Endothelial cell of umbilical vein (primary cell): Measurements from ENCODE around the gene TIAM1. TPM values are rescaled to one million over a fixed set of nuclear protein-coding genes. Genes with fewer than 3 reads are reported as not detected.

Experiments
- BruUV-seq: library from RNA; stranded (reverse); fragments of 400-500 nt; replicated peaks from 2 replicates; lab custom pipeline; 2021; lab: Mats Ljungman, UMichigan
- CTCF ChIA-PET: fragments of 300-600, 350-600 bp; sonication (Branson Sonifier 250); formaldehyde crosslinking; loops from one replicate; lab custom pipeline; 2021; ENCODE audit warnings: antibody characterized with exemption, inconsistent platforms; lab: Charles Lee
- POLR2A ChIA-PET: fragments of 300-600, 350-600 bp; sonication (Branson Sonifier 250); formaldehyde crosslinking; loops from one replicate; lab custom pipeline; 2021; ENCODE audit warnings: antibody characterized with exemption, inconsistent platforms; lab: Charles Lee
- DNase-seq: peaks from one replicate; pipeline ENCODE4 v3.0.0-alpha.2; 2011; ENCODE audit warnings: low read depth, low spot score
- FAIRE-seq: peaks from 2 replicates; lab custom pipeline; 2011; peaks lifted over from hg19 to GRCh38; lab: Jason Lieb, UNC
- H2AFZ ChIP-seq: 2 replicates; pipeline ENCODE4 v1.6.0; 2012; ENCODE audit warnings: low read depth, low read length, control low read depth, inconsistent platforms
- H3K27ac ChIP-seq: 2 replicates; pipeline ENCODE4 v1.5.1; 2011; ENCODE audit warnings: low read depth, mild to moderate bottlenecking, control low read depth, low read length, moderate library complexity; ENCODE audit not compliant: insufficient read depth
- H3K27me3 ChIP-seq, 2 experiments: 2 replicates each; pipeline versions ENCODE4 v1.6.0 to v1.6.1; 2011; ENCODE audit warnings: low read length in 2 of 2, mixed read lengths in 1 of 2; ENCODE audit not compliant: control insufficient read depth in 2 of 2, insufficient read depth in 2 of 2
- H3K36me3 ChIP-seq, 2 experiments: 2 replicates in 1 of 2; 3 replicates in 1 of 2; pipeline ENCODE4 v1.5.1; 2011; ENCODE audit warnings: low read length in 2 of 2, mild to moderate bottlenecking in 1 of 2, moderate library complexity in 1 of 2; ENCODE audit not compliant: control insufficient read depth in 2 of 2, insufficient read depth in 2 of 2; ENCODE audit errors: extremely low read depth in 1 of 2
- H3K4me1 ChIP-seq: 3 replicates; pipeline ENCODE4 v1.5.1; 2011; ENCODE audit warnings: mild to moderate bottlenecking, low read length; ENCODE audit not compliant: control insufficient read depth, insufficient read depth; ENCODE audit errors: extremely low read depth
- H3K4me2 ChIP-seq: 2 replicates; pipeline ENCODE4 v1.6.1; 2011; ENCODE audit warnings: low read length, control low read depth, mixed read lengths; ENCODE audit not compliant: insufficient read depth
- H3K4me3 ChIP-seq, 3 experiments: fragments of 200-600 bp in 1 of 3; sonication (generic), shearing (Covaris generic) in 1 of 3; replicated peaks in 1 of 3; 2 replicates each; pipeline ENCODE4 v1.5.1; 2011 to 2016; ENCODE audit warnings: control low read depth in 3 of 3, low read length in 3 of 3, mild to moderate bottlenecking in 2 of 3, inconsistent platforms in 1 of 3, low read depth in 1 of 3, moderate library complexity in 1 of 3; ENCODE audit not compliant: insufficient read depth in 1 of 3
- H3K79me2 ChIP-seq: 2 replicates; pipeline ENCODE4 v1.6.0; 2012; ENCODE audit warnings: low read length, inconsistent platforms; ENCODE audit not compliant: control insufficient read depth, insufficient read depth
- H3K9ac ChIP-seq: replicated peaks from 2 replicates; pipeline ENCODE3; 2011; ENCODE audit warnings: low read length, control low read depth; ENCODE audit not compliant: insufficient read depth; ENCODE audit errors: extremely low read depth
- H3K9me1 ChIP-seq: replicated peaks from 3 replicates; pipeline ENCODE4 v1.6.0; 2011; ENCODE audit warnings: mild to moderate bottlenecking, low read length; ENCODE audit not compliant: control insufficient read depth, insufficient read depth; ENCODE audit errors: extremely low read depth
- H3K9me3 ChIP-seq: replicated peaks from 2 replicates; pipeline ENCODE4 v1.5.1; 2012; ENCODE audit warnings: low read length, inconsistent platforms; ENCODE audit not compliant: control insufficient read depth, insufficient read depth
- H4K20me1 ChIP-seq: replicated peaks from 2 replicates; pipeline ENCODE3; 2011; ENCODE audit warnings: mild to moderate bottlenecking, low read length; ENCODE audit not compliant: control insufficient read depth, insufficient read depth; ENCODE audit errors: extremely low read depth
- CTCF ChIP-seq, 2 donors: IDR thresholded peaks; 1 replicate in 1 of 2; 2 replicates in 1 of 2; pipeline ENCODE4 v1.5.1; 2011; ENCODE audit warnings: low read length in 2 of 2, mild to moderate bottlenecking in 2 of 2, moderate library complexity in 2 of 2, control low read depth in 1 of 2, inconsistent platforms in 1 of 2, low read depth in 1 of 2; ENCODE audit not compliant: insufficient read depth in 1 of 2; ENCODE audit errors: extremely low read depth in 1 of 2
- EZH2 ChIP-seq: IDR thresholded peaks from 2 replicates; pipeline ENCODE4 v1.6.1; 2012; ENCODE audit warnings: borderline replicate concordance, low read depth, mild to moderate bottlenecking, moderate library complexity, low read length, inconsistent platforms; ENCODE audit not compliant: severe bottlenecking
- FOS ChIP-seq: IDR thresholded peaks from 2 replicates; pipeline ENCODE4 v1.6.1; 2011; ENCODE audit warnings: mild to moderate bottlenecking, low read length, moderate library complexity, borderline replicate concordance; ENCODE audit not compliant: insufficient read depth
- GATA2 ChIP-seq: IDR thresholded peaks from 2 replicates; pipeline ENCODE4 v1.7.0; 2011; ENCODE audit warnings: low read depth, mild to moderate bottlenecking, moderate library complexity, mixed read lengths, low read length; ENCODE audit not compliant: insufficient read length, insufficient read depth
- JUN ChIP-seq: IDR thresholded peaks from 2 replicates; pipeline ENCODE4 v1.6.1; 2011; ENCODE audit warnings: borderline replicate concordance, low read depth; ENCODE audit not compliant: insufficient read length, insufficient read depth
- MAX ChIP-seq: IDR thresholded peaks from 2 replicates; pipeline ENCODE4 v1.6.1; 2011; ENCODE audit not compliant: insufficient read depth, insufficient read length
- MYC ChIP-seq: IDR thresholded peaks from one replicate; pipeline ENCODE4 v1.6.1; 2011; ENCODE audit warnings: mild to moderate bottlenecking, low read depth, low read length
- POLR2A ChIP-seq: IDR thresholded peaks from 2 replicates; pipeline ENCODE4 v1.6.1; 2012; ENCODE audit warnings: low read depth, mild to moderate bottlenecking, control low read depth, low read length
- dilution Hi-C: fragments of 300-500 bp; cut with MboI; formaldehyde crosslinking; loops from one replicate; pipeline ENCODE4 v1.15.0; 2019; ENCODE audit warnings: low sequenced_read_pairs; ENCODE audit not compliant: extremely low pct_ligation_motif_present
- intact Hi-C: fragments of 100-400 bp; cut with micrococcal nuclease; formaldehyde crosslinking; loops from one replicate; pipeline ENCODE4 v1.10.0; 2022
- polyA plus RNA-seq, 4 experiments: library from polyadenylated mRNA; depleted of rRNA in 3 of 4; stranded (reverse) in 3 of 4; unstranded in 1 of 4; fragments of >200 nt; gene quantifications; 2 replicates each; pipeline versions ENCODE4 v1.2.1 to v1.2.3, GENCODE V29; 2011 to 2012; ENCODE audit warnings: missing spikeins in 1 of 4
- total RNA-seq: library from RNA; stranded (reverse); gene quantifications from 2 replicates; pipeline ENCODE4 v1.2.3, GENCODE V29; 2021

TIAM1 gene
- total and polyA plus RNA-seq, 2 donors (not counting 3 experiments of a cell fraction or from before 2014, with no cell fraction given) = 0.21 to 0.86 TPM

GRCh38 chr21:31176080-31176551 lies 167.9 kb downstream of the TIAM1 start:
- no peaks in the 10 kb centered on the region for H3K9me1 ChIP-seq
- H3K4me1 ChIP-seq = peaks cover 5% of the 10 kb centered on the region
- no peak overlapping the region for H3K9ac ChIP-seq
- no TSS peak for BruUV-seq
- no peak for FAIRE-seq
- H3K4me2 ChIP-seq = no peak overlapping the region
- no peak overlapping the region for H3K4me3 ChIP-seq
- no peaks in the 10 kb centered on the region for H3K36me3 ChIP-seq
- POLR2A ChIA-PET = interaction anchor here (0.7 kb wide), 1 partner anchor 795 kb away, joined by 3 read pairs; no protein-coding TSS in a partner anchor
- no peaks in the 10 kb centered on the region for H3K79me2 ChIP-seq
- H3K9me3 ChIP-seq = no peaks in the 10 kb centered on the region
- peak; percentile 20 for DNase-seq
- H3K27ac ChIP-seq = no peak overlapping the region
- intact Hi-C loops = no loop called here
- no peak for TF ChIP-seq EZH2
- no peak for TF ChIP-seq GATA2
- no peak for TF ChIP-seq FOS
- TF ChIP-seq JUN = no peak
- no peak for TF ChIP-seq POLR2A
- no peak for TF ChIP-seq MYC
- no peak for TF ChIP-seq MAX
- TF ChIP-seq CTCF (IDR thresholded peaks at IDR 0.05; ENCODE audit: extremely low read depth in 1 of 2, insufficient read depth in 1 of 2, low read depth in 1 of 2, low read length in 2 of 2) = no peak
- dilution Hi-C loops = no loop called here
- CTCF ChIA-PET = interaction anchor here (1.7 kb wide), 1 partner anchor 77 kb away, joined by 5 read pairs; no protein-coding TSS in a partner anchor
- H4K20me1 ChIP-seq = no peaks in the 10 kb centered on the region
- no peak overlapping the region for H2AFZ ChIP-seq
- H3K27me3 ChIP-seq = no peaks in the 10 kb centered on the region
